K562 (cell line): Measurements from ENCODE around the gene PPIL1. TPM values are rescaled to one million over a fixed set of nuclear protein-coding genes. Genes with fewer than 3 reads are reported as not detected.

Experiments
- ATAC-seq: fragments of 200-7000 bp; cut with Tn5 transposase; 3 replicates; pipeline ENCODE4 v1.9.1; 2020; ENCODE audit warnings: moderate library complexity
- BruUV-seq: library from RNA; stranded (reverse); fragments of 400-500 nt; replicated peaks from 2 replicates; lab custom pipeline; 2021; lab: Mats Ljungman, UMichigan
- CTCF ChIA-PET: fragments of 300-600 bp; formaldehyde crosslinking; extraction: SDS; loops from one replicate; lab custom pipeline; 2021; ENCODE audit warnings: low intra/inter-chr PET ratio; lab: Yijun Ruan, JAX
- POLR2A ChIA-PET: fragments of 300-600, 350-650 bp; sonication (Branson Sonifier 250); formaldehyde crosslinking; extraction: SDS; loops from one replicate; lab custom pipeline; 2021; ENCODE audit warnings: antibody characterized with exemption, inconsistent platforms; lab: Yijun Ruan, JAX
- DNase-seq, 4 experiments: peaks; one replicate each; pipeline versions ENCODE4 v3.0.0 to v3.0.0-alpha.2; 2011 to 2018; ENCODE audit warnings: low spot score in 3 of 4, mixed read lengths in 3 of 4; ENCODE audit errors: extremely low read depth in 1 of 4
- FAIRE-seq: peaks from 2 replicates; lab custom pipeline; 2011; peaks lifted over from hg19 to GRCh38; lab: Jason Lieb, UNC
- H2AFZ ChIP-seq: 2 replicates; pipeline ENCODE4 v1.6.0; 2011; ENCODE audit warnings: low read depth, low read length, control low read depth, inconsistent platforms
- H3K27ac ChIP-seq: fragments of 200-600 bp; 3 replicates; pipeline ENCODE4 v1.8.0; 2011; ENCODE audit warnings: low read depth, mild to moderate bottlenecking, control low read depth, inconsistent platforms, low read length, moderate library complexity, mixed read lengths; ENCODE audit errors: extremely low read depth
- H3K27me3 ChIP-seq, 2 experiments: fragments of 300-600 bp in 1 of 2; 2 replicates in 1 of 2; 3 replicates in 1 of 2; pipeline versions ENCODE4 v1.6.0 to v1.8.0; 2011; ENCODE audit warnings: inconsistent platforms in 2 of 2, low read length in 2 of 2, mild to moderate bottlenecking in 1 of 2, mixed read lengths in 1 of 2, moderate library complexity in 1 of 2; ENCODE audit not compliant: control insufficient read depth in 2 of 2, insufficient read depth in 2 of 2
- H3K36me3 ChIP-seq: fragments of 300-600 bp; 3 replicates; pipeline ENCODE4 v1.8.0; 2011; ENCODE audit warnings: mild to moderate bottlenecking, low read length, inconsistent platforms; ENCODE audit not compliant: control insufficient read depth, insufficient read depth
- H3K4me1 ChIP-seq, 2 experiments: fragments of 200-600 bp in 1 of 2; replicated peaks in 1 of 2; 2 replicates in 1 of 2; 3 replicates in 1 of 2; pipeline versions ENCODE4 v1.5.1 to v1.8.0; 2011; ENCODE audit warnings: inconsistent platforms in 2 of 2, low read length in 2 of 2, mild to moderate bottlenecking in 1 of 2, mixed read lengths in 1 of 2, moderate library complexity in 1 of 2; ENCODE audit not compliant: control insufficient read depth in 2 of 2, insufficient read depth in 2 of 2
- H3K4me2 ChIP-seq: 2 replicates; pipeline ENCODE4 v1.6.1; 2011; ENCODE audit warnings: low read length, control low read depth, inconsistent platforms, mixed read lengths; ENCODE audit not compliant: insufficient read depth
- H3K4me3 ChIP-seq: fragments of 200-600 bp; sonication (generic), shearing (Covaris generic); 2 replicates; pipeline ENCODE4 v1.5.1; 2016; ENCODE audit warnings: control low read depth, inconsistent platforms
- H3K79me2 ChIP-seq: fragments of 200-600 bp; 3 replicates; pipeline ENCODE4 v1.8.0; 2011; ENCODE audit warnings: low read length, inconsistent platforms; ENCODE audit not compliant: control insufficient read depth, insufficient read depth
- H3K9ac ChIP-seq, 2 experiments: 2 replicates each; pipeline versions ENCODE4 v1.6.0 to v1.6.1; 2011; ENCODE audit warnings: low read depth in 2 of 2, low read length in 2 of 2, control low read depth in 1 of 2, inconsistent platforms in 1 of 2, mild to moderate bottlenecking in 1 of 2, mixed read lengths in 1 of 2; ENCODE audit not compliant: insufficient read depth in 1 of 2
- H3K9me1 ChIP-seq: one replicate; pipeline ENCODE4 v1.6.0; 2011; ENCODE audit warnings: inconsistent platforms, mild to moderate bottlenecking, low read length, moderate library complexity; ENCODE audit not compliant: control insufficient read depth, insufficient read depth
- H3K9me3 ChIP-seq: replicated peaks from 2 replicates; pipeline ENCODE4 v1.5.1; 2011; ENCODE audit warnings: low read depth, low read length, inconsistent platforms; ENCODE audit not compliant: control insufficient read depth, insufficient read depth
- H4K20me1 ChIP-seq: replicated peaks from 2 replicates; pipeline ENCODE4 v1.6.1; 2011; ENCODE audit warnings: low read length, inconsistent platforms, mixed read lengths; ENCODE audit not compliant: control insufficient read depth, insufficient read depth
- ATF1 ChIP-seq, 2 experiments: fragments of 450-650 bp in 1 of 2; IDR thresholded peaks; 2 replicates each; pipeline ENCODE4 v1.6.1; 2016; ENCODE audit warnings: missing compliant biosample characterization in 1 of 2, missing genetic modification characterization in 1 of 2
- BRD9 ChIP-seq: fragments of 450-650 bp; IDR thresholded peaks from 2 replicates; pipeline ENCODE4 v1.6.1; 2018; ENCODE audit warnings: low read depth; ENCODE audit not compliant: partially characterized antibody
- ILK ChIP-seq: fragments of 450-650 bp; IDR thresholded peaks from 2 replicates; pipeline ENCODE4 v1.6.1; 2016; ENCODE audit warnings: missing genetic modification characterization, low read depth, mild to moderate bottlenecking, missing compliant biosample characterization, moderate library complexity, borderline replicate concordance
- PHF21A ChIP-seq: fragments of 450-650 bp; IDR thresholded peaks from 2 replicates; pipeline ENCODE4 v1.6.1; 2017; ENCODE audit warnings: low read depth, borderline replicate concordance
- TEAD4 ChIP-seq, 2 experiments: sonication (generic) in 1 of 2; formaldehyde crosslinking in 1 of 2; IDR thresholded peaks; 2 replicates each; pipeline versions ENCODE4 v1.6.1 to v1.8.0; 2012 to 2022; ENCODE audit warnings: borderline replicate concordance in 1 of 2, inconsistent platforms in 1 of 2, low read length in 1 of 2, mild to moderate bottlenecking in 1 of 2, missing genetic modification reagents in 1 of 2
- YY1 ChIP-seq, 3 experiments: IDR thresholded peaks; 2 replicates each; pipeline ENCODE4 v1.6.1; 2011; ENCODE audit warnings: low read length in 2 of 3, mild to moderate bottlenecking in 2 of 3, moderate library complexity in 2 of 3, borderline replicate concordance in 1 of 3, control low read depth in 1 of 3, low read depth in 1 of 3; ENCODE audit not compliant: insufficient read depth in 3 of 3, insufficient replicate concordance in 2 of 3, control insufficient read depth in 1 of 3, insufficient read length in 1 of 3; ENCODE audit errors: extremely low read depth in 1 of 3
- ZNF764 ChIP-seq: fragments of 250-450 bp; sonication (Bioruptor Pico); IDR thresholded peaks from 2 replicates; pipeline ENCODE4 v1.4.0; 2020; ENCODE audit warnings: low read depth, mild to moderate bottlenecking, moderate library complexity
- WGBS: fragments of 100-300 bp; shearing (Covaris generic); methylation state at CpG from one replicate; pipeline ENCODE4 v1.1.6; 2016; ENCODE audit warnings: low coverage, mixed read lengths; ENCODE audit not compliant: insufficient coverage; ENCODE audit errors: missing lambda C conversion rate; 5-methylcytosine and 5-hydroxymethylcytosine counted together
- in situ Hi-C: fragments of 300-500 bp; cut with MboI; formaldehyde crosslinking; loops from 4 replicates; pipeline ENCODE4 v1.15.0; 2018; ENCODE audit warnings: inconsistent platforms, mixed read lengths
- intact Hi-C: fragments of 100-400 bp; cut with micrococcal nuclease; formaldehyde crosslinking; loops from 2 replicates; pipeline ENCODE4 v1.14.2; 2022
- polyA plus RNA-seq, 8 experiments: library from polyadenylated mRNA; depleted of rRNA in 4 of 8; stranded (reverse) in 5 of 8; unstranded in 3 of 8; fragments of >200 nt; fragmentation: Nextera tagmentation in 2 of 8; fragmentation: Illumina TruSeq in 1 of 8; extraction: Ambion mirVana in 2 of 8; extraction: Trizol in 1 of 8; gene quantifications; 2 replicates each; pipeline versions ENCODE4 v1.2.1 to v1.2.3, GENCODE V29; 2011 to 2014; ENCODE audit warnings: inconsistent platforms in 1 of 8, missing spikeins in 1 of 8
- total RNA-seq, 7 experiments: library from RNA; depleted of rRNA in 6 of 7; stranded (reverse); fragments of >200 nt in 6 of 7; fragmentation: Illumina TruSeq in 2 of 7; extraction: Trizol in 2 of 7; gene quantifications; 2 replicates each; pipeline versions ENCODE4 v1.2.1 to v1.2.3, GENCODE V29; 2011 to 2021; ENCODE audit warnings: low replicate concordance in 1 of 7
- TF ChIP-seq, protein P1 (sequence below): fragments of 250-450 bp; sonication (Bioruptor Pico); IDR thresholded peaks from 2 replicates; pipeline ENCODE4 v1.5.0; 2021; ENCODE audit warnings: mild to moderate bottlenecking, borderline replicate concordance

The PPIL1 gene
- total and polyA plus RNA-seq, 9 of the 15 experiments (the other 6 are each of a cell fraction or from before 2014, with no cell fraction given), result 65.8 to 205 (median 130) TPM

DNA sequence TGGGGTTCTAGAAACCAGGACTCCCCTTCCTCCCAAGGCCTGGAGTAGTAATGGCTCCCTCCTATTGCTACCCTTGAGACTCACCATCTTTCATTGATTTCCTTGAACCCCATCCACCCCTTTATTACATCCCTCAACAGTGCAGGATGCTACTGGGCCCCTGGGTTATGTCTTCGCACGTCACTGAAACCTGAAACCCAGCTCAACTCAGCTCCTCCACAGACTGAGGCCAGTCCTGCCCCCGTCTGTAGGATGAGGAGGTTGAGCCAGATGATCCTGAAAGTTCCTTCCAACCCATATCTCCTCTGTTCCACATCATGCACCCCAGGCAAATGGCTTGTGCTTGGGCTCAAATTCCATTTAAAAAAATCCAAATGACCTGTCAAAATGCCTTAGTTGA, 56.8 kb downstream of the PPIL1 start:
- Histone ChIP-seq H3K9me3 (no peaks in the 10 kb centered on the region), H3K27me3 (no peaks in the 10 kb centered on the region; a peak in 1 of 5 replicates), H3K36me3 (no peaks in the 10 kb centered on the region), H3K4me2 (no peak overlapping the region), H3K4me3 (no peak overlapping the region), H2AFZ (peak overlapping the region; percentile 20; the same call in 1 of the 2 replicates), H3K9me1 (no peaks in the 10 kb centered on the region), H3K4me1 (peaks cover 14 to 29% of the 10 kb centered on the region in 2 experiments), H3K9ac (no peak overlapping the region; a peak in 1 of 4 replicates), H3K27ac (no peak overlapping the region), H4K20me1 (no peaks in the 10 kb centered on the region), H3K79me2 (no peaks in the 10 kb centered on the region)
- intact Hi-C loops (no loop called here), in situ Hi-C loops (no loop called here)
- TF ChIP-seq ATF1 (CRISPR knock-in tag; IDR thresholded peaks at IDR 0.05) (no peak), ATF1 (tag; IDR thresholded peaks at IDR 0.05) (peak; percentile 48; the same call in 1 of the 2 replicates), ILK (tag) (no peak)
- no peak for DNase-seq
- ATAC-seq, result peak; percentile 37; the same call in 2 of the 3 replicates
- CTCF ChIA-PET, result no interaction called here
- peak; percentile 37 for FAIRE-seq
- POLR2A ChIA-PET, result interaction anchor here (0.6 kb wide), 1 partner anchor 18 kb away, joined by 4 read pairs; no protein-coding TSS in a partner anchor
- BruUV-seq, result no TSS peak
- 28% methylated on average over 3 of the region's 3 CpGs for WGBS

DNA sequence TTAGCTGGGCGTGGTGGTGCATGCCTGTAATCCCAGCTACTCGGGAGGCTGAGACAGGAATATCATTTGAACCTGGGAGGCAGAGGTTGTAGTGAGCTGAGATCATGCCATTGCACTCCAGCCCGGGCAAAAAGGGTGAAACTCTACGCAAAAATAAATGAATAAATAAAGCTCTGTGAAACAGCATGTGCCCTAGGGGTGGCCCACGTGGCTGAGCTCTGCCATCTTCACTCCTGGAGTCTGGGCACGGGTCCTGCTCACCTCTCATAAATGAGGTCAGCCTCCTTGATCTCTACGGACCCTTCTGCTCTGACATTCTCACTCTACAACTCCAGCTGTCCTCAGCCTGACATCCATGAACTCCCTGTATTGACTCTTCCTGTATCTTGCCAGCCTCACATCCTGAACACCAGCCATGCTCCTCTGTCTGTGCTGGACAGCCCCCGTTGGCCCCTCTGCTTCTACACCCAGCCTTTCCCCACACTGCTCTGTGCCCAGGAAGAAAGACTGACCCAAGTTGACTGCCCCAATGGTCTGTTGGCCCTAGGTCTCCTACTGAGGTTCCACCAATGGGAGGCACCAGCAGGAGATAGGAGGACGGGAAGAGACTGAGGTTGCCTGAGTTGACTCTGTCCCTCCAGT, 57.3 kb downstream of the PPIL1 start:
- H3K79me2 ChIP-seq, result no peaks in the 10 kb centered on the region
- in situ Hi-C loops, result no loop called here
- H3K9me3 ChIP-seq, result no peaks in the 10 kb centered on the region
- no peak for DNase-seq
- no peaks in the 10 kb centered on the region for H3K36me3 ChIP-seq
- peak overlapping the region; percentile 20; the same call in 1 of the 2 replicates for H2AFZ ChIP-seq
- 41% methylated on average over 9 of the region's 9 CpGs for WGBS
- no peak for FAIRE-seq
- no peaks in the 10 kb centered on the region for H4K20me1 ChIP-seq
- POLR2A ChIA-PET, result interaction anchor here (0.6 to 1.9 kb wide), 3 partner anchors 17 to 36 kb away, joined by 3 to 5 read pairs (median 4); no protein-coding TSS in a partner anchor
- ATAC-seq, result no peak
- no peak overlapping the region; a peak in 1 of 4 replicates for H3K9ac ChIP-seq
- intact Hi-C loops, result no loop called here
- H3K27me3 ChIP-seq, result no peaks in the 10 kb centered on the region; a peak in 1 of 5 replicates
- peaks cover 14 to 29% of the 10 kb centered on the region in 2 experiments for H3K4me1 ChIP-seq
- CTCF ChIA-PET, result no interaction called here
- H3K9me1 ChIP-seq, result no peaks in the 10 kb centered on the region
- no peak overlapping the region for H3K4me2 ChIP-seq
- no peak overlapping the region for H3K4me3 ChIP-seq
- no peak overlapping the region for H3K27ac ChIP-seq
- BruUV-seq, result no TSS peak
- TF ChIP-seq TEAD4 (IDR thresholded peaks at IDR 0.05; ENCODE audit: low read length), result no peak
- no peak for TF ChIP-seq TEAD4 (CRISPR knock-in tag; IDR thresholded peaks at IDR 0.05; ENCODE audit: borderline replicate concordance)
- no peak for TF ChIP-seq BRD9
- TF ChIP-seq, protein P1, sequence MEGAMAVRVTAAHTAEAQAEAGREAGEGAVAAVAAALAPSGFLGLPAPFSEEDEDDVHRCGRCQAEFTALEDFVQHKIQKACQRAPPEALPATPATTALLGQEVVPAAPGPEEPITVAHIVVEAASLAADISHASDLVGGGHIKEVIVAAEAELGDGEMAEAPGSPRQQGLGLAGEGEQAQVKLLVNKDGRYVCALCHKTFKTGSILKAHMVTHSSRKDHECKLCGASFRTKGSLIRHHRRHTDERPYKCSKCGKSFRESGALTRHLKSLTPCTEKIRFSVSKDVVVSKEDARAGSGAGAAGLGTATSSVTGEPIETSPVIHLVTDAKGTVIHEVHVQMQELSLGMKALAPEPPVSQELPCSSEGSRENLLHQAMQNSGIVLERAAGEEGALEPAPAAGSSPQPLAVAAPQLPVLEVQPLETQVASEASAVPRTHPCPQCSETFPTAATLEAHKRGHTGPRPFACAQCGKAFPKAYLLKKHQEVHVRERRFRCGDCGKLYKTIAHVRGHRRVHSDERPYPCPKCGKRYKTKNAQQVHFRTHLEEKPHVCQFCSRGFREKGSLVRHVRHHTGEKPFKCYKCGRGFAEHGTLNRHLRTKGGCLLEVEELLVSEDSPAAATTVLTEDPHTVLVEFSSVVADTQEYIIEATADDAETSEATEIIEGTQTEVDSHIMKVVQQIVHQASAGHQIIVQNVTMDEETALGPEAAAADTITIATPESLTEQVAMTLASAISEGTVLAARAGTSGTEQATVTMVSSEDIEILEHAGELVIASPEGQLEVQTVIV (CRISPR knock-in tag), result no peak
- TF ChIP-seq PHF21A, result no peak
- no peak for TF ChIP-seq YY1 (IDR thresholded peaks at IDR 0.05; ENCODE audit: borderline replicate concordance in 1 of 3, control insufficient read depth in 1 of 3, extremely low read depth in 1 of 3, insufficient read depth in 3 of 3, insufficient read length in 1 of 3, insufficient replicate concordance in 2 of 3, low read depth in 1 of 3, low read length in 2 of 3)
- TF ChIP-seq ZNF764 (CRISPR knock-in tag), result no peak
